Lung (tissue), 12 donors: ENCODE measurements around the gene ZNF529. TPM values are rescaled to one million over a fixed set of nuclear protein-coding genes. Genes with fewer than 3 reads are reported as not detected.
A peak's percentile ranks its signal among the peaks of the same experiment; 100 is the strongest.

Source experiments
- ATAC-seq: fragments of 200-7000 bp; cut with Tn5 transposase; one replicate; pipeline ENCODE4 v1.9.1; 2020; ENCODE audit warnings: moderate number of reproducible peaks; ENCODE audit not compliant: insufficient read depth, low FRiP score
- DNase-seq, 3 donors: peaks; one replicate each; pipeline ENCODE4 v3.0.0-alpha.2; 2013 to 2017
- H3K27ac ChIP-seq, 2 donors: one replicate each; pipeline ENCODE4 v1.5.1; 2013; ENCODE audit warnings: mild to moderate bottlenecking in 2 of 2, moderate library complexity in 2 of 2, control low read depth in 1 of 2, inconsistent platforms in 1 of 2, low read depth in 1 of 2, low read length in 1 of 2
- H3K27me3 ChIP-seq, 3 donors: one replicate each; pipeline ENCODE4 v1.5.1; 2013; ENCODE audit warnings: low read length in 2 of 3; ENCODE audit not compliant: control insufficient read depth in 3 of 3, insufficient read depth in 3 of 3
- H3K36me3 ChIP-seq, 4 donors: one replicate each; pipeline ENCODE4 v1.5.1; 2013; ENCODE audit warnings: low read length in 4 of 4, mild to moderate bottlenecking in 1 of 4, moderate library complexity in 1 of 4; ENCODE audit not compliant: control insufficient read depth in 4 of 4, insufficient read depth in 4 of 4
- H3K4me1 ChIP-seq, 5 donors: one replicate each; pipeline ENCODE4 v1.5.1; 2013; ENCODE audit warnings: low read length in 5 of 5, mild to moderate bottlenecking in 2 of 5, moderate library complexity in 1 of 5; ENCODE audit not compliant: control insufficient read depth in 5 of 5, insufficient read depth in 5 of 5
- H3K4me3 ChIP-seq: one replicate; pipeline ENCODE4 v1.5.1; 2013; ENCODE audit warnings: mild to moderate bottlenecking, control low read depth, moderate library complexity
- H3K9ac ChIP-seq, 2 donors: one replicate each; pipeline ENCODE4 v1.5.1; 2013; ENCODE audit warnings: low read length in 2 of 2, control low read depth in 1 of 2; ENCODE audit not compliant: insufficient read depth in 1 of 2
- H3K9me3 ChIP-seq, 4 donors: one replicate each; pipeline ENCODE4 v1.5.1; 2013; ENCODE audit warnings: low read length in 3 of 4, mild to moderate bottlenecking in 1 of 4, moderate library complexity in 1 of 4; ENCODE audit not compliant: control insufficient read depth in 4 of 4, insufficient read depth in 3 of 4
- CTCF ChIP-seq: IDR thresholded peaks from 2 replicates; pipeline ENCODE4 v1.5.1; 2012; ENCODE audit warnings: mild to moderate bottlenecking; ENCODE audit errors: control extremely low read depth, extremely low read depth
- WGBS, 2 donors: extraction: QIAGEN DNeasy Blood & Tissue Kit; methylation state at CpG; one replicate each; pipeline ENCODE4 v1.1.7; 2013; 5-methylcytosine and 5-hydroxymethylcytosine counted together
- polyA plus RNA-seq, 2 donors: library from polyadenylated mRNA; stranded (reverse); fragments of 200-250 nt; gene quantifications; one replicate each; pipeline ENCODE4 v1.2.1, GENCODE V29; 2013
- total RNA-seq, 2 donors: library from RNA; depleted of rRNA in 1 of 2; stranded (reverse); fragments of >200 nt in 1 of 2; gene quantifications; one replicate each; pipeline ENCODE4 v1.2.1, GENCODE V29; 2014 to 2021
- donor health status: control.
- donor health status: control.
- donor health status: Bipolar disorder and iron deficiency.
- donor health status: healthy.
- donor health status: DM: yes; HTN: yes; CAD: no.

Gene ZNF529
- total and polyA plus RNA-seq, 4 donors = 2.5 to 26.4 (median 6.6) TPM

- TF ChIP-seq CTCF = no peak
- no peak for ATAC-seq
- H3K4me3 ChIP-seq = no peak overlapping the region
- H3K27me3 ChIP-seq = no peaks in the 10 kb centered on the region
- DNase-seq = no peak
- peaks cover 7 to 36% (median 25%) of the 10 kb centered on the region in 4 donors for H3K36me3 ChIP-seq
- peaks cover 0 to 15% (median 4%) of the 10 kb centered on the region in 5 donors for H3K4me1 ChIP-seq
- H3K9ac ChIP-seq = peak overlapping the region in 1 of 2 donors; percentile 17
- H3K27ac ChIP-seq = no peak overlapping the region
- peaks cover 0 to 19% (median 15%) of the 10 kb centered on the region in 4 donors for H3K9me3 ChIP-seq
- 89 to 91% methylated on average over 5 of the region's 5 CpGs for WGBS, 2 donors
Observed at GRCh38 chr19:36526581-36526980, 46.5 kb downstream of the ZNF529 start.

- H3K36me3 ChIP-seq = peaks cover 10 to 46% (median 26%) of the 10 kb centered on the region in 4 donors
- 96 to 97% methylated on average over 4 of the region's 4 CpGs for WGBS, 2 donors
Observed at GRCh38 chr19:36524617-36525016, 48.5 kb downstream of the ZNF529 start.

GRCh38 chr19:36514012-36514612 lies 59.0 kb downstream of the ZNF529 start:
- ATAC-seq (no peak), DNase-seq (no peak)
- Histone ChIP-seq H3K4me1 (no peaks in the 10 kb centered on the region), H3K27me3 (no peaks in the 10 kb centered on the region), H3K4me3 (no peak overlapping the region), H3K9ac (no peak overlapping the region), H3K27ac (no peak overlapping the region), H3K36me3 (peaks cover 14 to 67% (median 48%) of the 10 kb centered on the region in 4 donors), H3K9me3 (peaks cover 32 to 57% (median 37%) of the 10 kb centered on the region in 4 donors)
- TF ChIP-seq CTCF = no peak
- WGBS, 2 donors = 95% methylated on average over 2 of the region's 2 CpGs

More at GRCh38 chr19:36524617-36525016, 48.5 kb downstream of the ZNF529 start:
- Histone ChIP-seq H3K27ac (no peak overlapping the region), H3K9me3 (peaks cover 0 to 23% (median 19%) of the 10 kb centered on the region in 4 donors), H3K9ac (no peak overlapping the region), H3K4me3 (no peak overlapping the region), H3K4me1 (peaks cover 0 to 15% (median 4%) of the 10 kb centered on the region in 5 donors), H3K27me3 (no peaks in the 10 kb centered on the region)
- DNase-seq (no peak), ATAC-seq (no peak)
- no peak for TF ChIP-seq CTCF
